Activated gamma-delta T cell treated with anti-CD3 and anti-CD28 coated beads, Interleukin-2, amount 50 U/mL, for 16 hours (primary cell): ENCODE measurements around the gene DSG3.

Experiments
- DNase-seq: peaks from one replicate; pipeline ENCODE4 v3.0.0-alpha.2; 2020; ENCODE audit warnings: low read depth

The DSG3 gene, protein sequence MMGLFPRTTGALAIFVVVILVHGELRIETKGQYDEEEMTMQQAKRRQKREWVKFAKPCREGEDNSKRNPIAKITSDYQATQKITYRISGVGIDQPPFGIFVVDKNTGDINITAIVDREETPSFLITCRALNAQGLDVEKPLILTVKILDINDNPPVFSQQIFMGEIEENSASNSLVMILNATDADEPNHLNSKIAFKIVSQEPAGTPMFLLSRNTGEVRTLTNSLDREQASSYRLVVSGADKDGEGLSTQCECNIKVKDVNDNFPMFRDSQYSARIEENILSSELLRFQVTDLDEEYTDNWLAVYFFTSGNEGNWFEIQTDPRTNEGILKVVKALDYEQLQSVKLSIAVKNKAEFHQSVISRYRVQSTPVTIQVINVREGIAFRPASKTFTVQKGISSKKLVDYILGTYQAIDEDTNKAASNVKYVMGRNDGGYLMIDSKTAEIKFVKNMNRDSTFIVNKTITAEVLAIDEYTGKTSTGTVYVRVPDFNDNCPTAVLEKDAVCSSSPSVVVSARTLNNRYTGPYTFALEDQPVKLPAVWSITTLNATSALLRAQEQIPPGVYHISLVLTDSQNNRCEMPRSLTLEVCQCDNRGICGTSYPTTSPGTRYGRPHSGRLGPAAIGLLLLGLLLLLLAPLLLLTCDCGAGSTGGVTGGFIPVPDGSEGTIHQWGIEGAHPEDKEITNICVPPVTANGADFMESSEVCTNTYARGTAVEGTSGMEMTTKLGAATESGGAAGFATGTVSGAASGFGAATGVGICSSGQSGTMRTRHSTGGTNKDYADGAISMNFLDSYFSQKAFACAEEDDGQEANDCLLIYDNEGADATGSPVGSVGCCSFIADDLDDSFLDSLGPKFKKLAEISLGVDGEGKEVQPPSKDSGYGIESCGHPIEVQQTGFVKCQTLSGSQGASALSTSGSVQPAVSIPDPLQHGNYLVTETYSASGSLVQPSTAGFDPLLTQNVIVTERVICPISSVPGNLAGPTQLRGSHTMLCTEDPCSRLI

GRCh38 chr18:31447530-31448191, at the start of gene DSG3:
Gene DSG3 (plus strand): TSS chr18:31447741. CDS start chr18:31447878, 137 bp downstream.
- no peak for DNase-seq

DNA sequence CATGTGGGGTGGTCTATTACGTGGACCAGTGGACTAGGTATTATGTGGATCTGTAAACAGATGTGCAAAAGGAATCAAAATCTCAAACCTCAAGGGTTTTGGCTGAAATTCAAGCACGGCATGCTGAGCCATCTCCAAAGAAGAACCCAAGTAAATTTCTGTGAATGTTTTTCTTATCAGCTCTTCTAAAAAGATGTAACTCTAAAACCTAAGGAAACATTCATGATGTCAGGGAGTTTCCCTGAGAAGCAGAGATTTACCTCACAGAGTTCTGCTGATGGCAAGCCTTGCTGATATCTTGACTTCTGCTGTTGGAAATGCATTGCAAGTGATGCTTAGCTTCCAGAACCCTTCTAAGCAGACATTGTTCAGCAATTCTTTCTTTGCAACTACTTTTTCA, 49.4 kb upstream of the DSG3 start:
- no peak for DNase-seq

DNA sequence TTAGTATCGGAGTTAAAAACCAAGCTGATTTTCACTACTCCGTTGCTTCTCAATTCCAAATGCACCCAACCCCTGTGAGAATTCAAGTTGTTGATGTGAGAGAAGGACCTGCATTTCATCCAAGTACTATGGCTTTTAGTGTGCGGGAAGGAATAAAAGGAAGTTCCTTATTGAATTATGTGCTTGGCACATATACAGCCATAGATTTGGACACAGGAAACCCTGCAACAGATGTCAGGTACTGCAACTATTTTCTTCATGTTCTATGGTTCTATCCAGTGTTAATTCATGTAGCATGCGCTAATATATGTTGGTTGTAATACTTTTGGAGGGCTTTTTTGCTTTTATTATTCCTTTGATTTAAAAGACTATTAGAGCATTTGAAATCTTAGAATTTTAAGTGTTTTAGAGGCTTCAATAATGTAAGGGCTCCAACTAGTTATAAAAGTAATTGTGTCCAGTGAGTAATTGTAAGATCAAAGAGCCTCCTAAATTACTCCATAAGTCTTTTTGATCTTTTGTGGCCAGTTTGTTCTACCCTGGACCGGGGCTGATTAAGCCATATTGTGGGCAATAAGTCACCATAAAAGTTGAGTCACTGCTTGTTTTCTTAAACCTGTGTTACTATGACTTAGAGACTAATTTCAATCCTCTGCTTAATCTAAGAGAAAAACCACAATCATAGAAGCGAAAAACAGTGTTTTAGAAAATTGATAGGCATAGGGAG, 48.1 kb upstream of the DSG3 start:
- DNase-seq, result no peak

GRCh38 chr18:31401156-31402025, 46.1 kb upstream of the DSG3 start:
- no peak for DNase-seq

DNA sequence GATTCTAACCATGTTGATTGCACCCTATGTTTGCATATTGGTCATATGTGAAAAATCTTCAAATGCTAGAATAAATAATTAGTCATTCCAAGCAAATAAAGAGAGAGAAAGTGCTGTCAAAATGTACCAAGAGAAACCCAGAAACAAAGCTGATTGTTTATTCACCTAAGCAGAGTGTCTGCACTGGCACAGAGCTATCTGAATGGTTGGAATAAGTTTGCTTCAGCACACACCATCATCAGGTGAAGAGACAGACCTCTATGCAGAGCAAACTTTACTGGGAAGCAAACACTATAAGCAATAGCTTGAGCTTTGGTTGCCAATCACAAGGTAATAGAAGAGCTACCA, 45.5 kb upstream of the DSG3 start:
- no peak for DNase-seq

DNA sequence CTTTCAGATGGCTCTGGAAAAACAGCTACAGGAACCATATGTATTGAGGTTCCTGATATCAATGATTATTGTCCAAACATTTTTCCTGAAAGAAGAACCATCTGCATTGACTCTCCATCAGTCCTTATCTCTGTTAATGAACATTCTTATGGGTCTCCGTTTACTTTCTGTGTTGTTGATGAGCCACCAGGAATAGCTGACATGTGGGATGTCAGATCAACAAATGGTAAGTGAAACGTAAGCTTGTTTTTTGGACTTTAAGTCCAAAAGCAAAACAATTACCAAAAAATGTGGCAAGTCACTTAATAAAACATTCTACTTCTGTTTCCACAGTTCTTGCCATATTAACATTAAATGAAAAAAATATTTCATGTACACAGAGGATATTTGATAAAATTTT, 44.1 kb upstream of the DSG3 start:
- no peak for DNase-seq

GRCh38 chr18:31407649-31408048, 39.9 kb upstream of the DSG3 start:
- DNase-seq, result no peak

DNA sequence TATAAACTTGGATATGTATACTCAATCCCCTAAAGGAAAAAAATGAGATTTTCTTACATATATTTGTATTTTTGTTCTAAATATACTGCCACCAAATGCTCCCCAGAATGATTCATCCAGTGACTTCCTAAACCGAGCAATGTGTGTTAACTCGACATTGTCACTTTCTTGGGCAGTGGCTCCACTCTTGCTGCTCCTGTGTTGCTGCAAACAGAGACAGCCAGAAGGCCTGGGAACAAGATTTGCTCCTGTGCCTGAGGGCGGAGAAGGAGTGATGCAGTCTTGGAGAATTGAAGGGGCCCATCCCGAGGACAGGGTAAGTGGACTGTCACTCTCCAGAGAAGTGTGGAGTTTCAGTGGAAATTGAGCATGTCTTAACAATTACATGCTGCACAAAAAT, 38.3 kb upstream of the DSG3 start:
- no peak for DNase-seq

- no peak for DNase-seq
Observed at GRCh38 chr18:31410716-31411483, 36.6 kb upstream of the DSG3 start.

GRCh38 chr18:31413137-31413536, 34.4 kb upstream of the DSG3 start:
- DNase-seq, result no peak

DNA sequence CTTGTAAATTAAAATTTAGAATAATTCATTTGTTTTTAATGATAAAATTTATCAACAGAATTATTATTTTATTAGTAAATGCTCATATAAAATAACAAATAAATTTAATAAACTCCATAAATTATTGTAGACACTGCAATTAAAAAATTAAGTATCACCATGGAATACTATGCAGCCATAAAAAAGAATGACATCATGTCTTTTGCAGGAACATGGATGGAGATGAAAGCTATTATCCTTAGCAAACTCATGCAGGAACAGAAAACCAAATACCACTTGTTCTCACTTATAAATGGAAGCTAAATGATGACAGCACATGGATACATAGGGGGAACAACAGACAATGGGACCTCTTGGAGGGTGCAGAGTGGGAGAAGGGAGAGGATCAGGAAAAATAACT, 29.7 kb upstream of the DSG3 start:
- no peak for DNase-seq

GRCh38 chr18:31419457-31419932, 28.0 kb upstream of the DSG3 start:
- DNase-seq, result no peak

DNA sequence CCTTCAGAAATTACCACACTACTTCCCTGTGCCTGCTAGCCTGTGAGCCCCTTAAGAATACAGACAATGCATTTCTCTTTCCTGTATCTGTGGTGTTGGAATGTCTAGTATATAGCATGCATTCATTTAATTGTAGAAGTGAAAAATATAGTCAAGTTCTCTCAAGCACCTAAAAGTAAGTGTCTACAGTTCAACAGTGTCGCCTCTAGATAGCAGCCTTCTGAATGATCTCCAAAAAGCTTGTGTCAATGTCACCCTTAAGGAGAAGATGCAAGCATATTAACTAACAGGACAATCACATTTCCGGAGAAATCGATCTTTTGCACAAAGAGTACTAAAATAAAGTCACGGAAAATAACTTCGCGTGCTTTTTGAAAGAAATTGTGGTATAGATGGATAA, 27.5 kb upstream of the DSG3 start:
- DNase-seq, result no peak

GRCh38 chr18:31420524-31420923, 27.0 kb upstream of the DSG3 start:
- no peak for DNase-seq

GRCh38 chr18:31424383-31424988, 23.1 kb upstream of the DSG3 start:
- DNase-seq, result no peak

DNA sequence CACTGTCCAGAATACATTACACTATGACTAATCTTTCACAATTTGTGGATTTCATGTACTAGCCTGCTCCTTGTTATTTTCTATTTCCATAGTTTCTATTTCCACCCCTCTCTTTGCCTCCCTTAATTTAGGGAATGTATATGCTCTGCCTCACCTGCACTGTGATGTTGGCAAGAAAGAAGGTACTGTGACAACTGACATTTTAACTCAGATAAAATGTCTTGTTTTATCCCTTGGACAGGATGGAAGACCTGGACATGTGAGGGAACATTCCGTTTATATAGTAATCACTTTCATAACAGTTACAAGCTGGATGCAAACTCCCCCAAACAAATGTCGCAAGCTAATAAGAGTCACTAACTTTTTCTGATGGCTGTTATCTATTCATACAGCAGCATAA, 21.5 kb upstream of the DSG3 start:
- DNase-seq, result no peak

DNA sequence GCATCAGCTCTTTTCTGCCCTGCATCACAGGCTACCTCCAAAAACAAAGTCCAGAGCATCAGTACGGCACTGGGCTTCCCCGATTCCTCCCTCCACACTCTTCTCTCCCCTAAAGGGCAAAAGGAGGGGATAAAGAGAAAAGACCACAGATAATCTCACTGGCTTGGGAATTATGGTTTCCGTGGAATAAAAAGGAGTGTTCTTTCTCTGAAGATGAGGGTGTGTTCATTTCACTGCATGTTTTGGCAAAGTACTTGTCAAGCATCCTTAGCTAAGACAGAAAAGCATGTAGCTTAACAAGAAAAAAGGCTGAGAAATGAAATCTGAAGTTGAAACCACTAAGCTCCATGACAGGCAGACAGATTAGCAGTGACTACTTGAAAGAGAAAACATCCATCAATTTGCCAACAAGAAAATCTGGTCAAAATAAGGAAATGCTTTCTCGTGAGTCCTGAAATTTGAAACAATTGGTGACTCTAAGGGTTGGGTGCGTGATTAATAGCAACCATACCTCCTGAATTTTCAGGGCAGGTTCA, 20.6 kb upstream of the DSG3 start:
- DNase-seq, result no peak

- no peak for DNase-seq
Observed at GRCh38 chr18:31428211-31428610, 19.3 kb upstream of the DSG3 start.

GRCh38 chr18:31429623-31430022, 17.9 kb upstream of the DSG3 start:
- DNase-seq, result no peak
